ENCODE measurements around the gene DAB1. TPM values are rescaled to one million over a fixed set of nuclear protein-coding genes. Genes with fewer than 3 reads are reported as not detected.

Gene DAB1
- total RNA-seq, 1 experiment from 2014 or later: not detected

- BruUV-seq (replicated peaks): no TSS peak
- H2AFZ ChIP-seq (ENCODE audit: low read depth, low read length, poor library complexity, severe bottlenecking): no peak overlapping the region
- H3K4me1 ChIP-seq (ENCODE audit: control insufficient read depth in 1 of 2, insufficient read depth in 2 of 2, low read length in 2 of 2): no peaks in the 10 kb centered on the region
- H3K4me3 ChIP-seq (replicated peaks in 1 of 2; ENCODE audit: low read depth in 1 of 2, low read length in 2 of 2): no peak overlapping the region
- no peak overlapping the region for H3K27ac ChIP-seq (ENCODE audit: low read depth, low read length)
- ATAC-seq (no peak), DNase-seq (ENCODE audit: low read depth, low spot score) (no peak)
- H4K20me1 ChIP-seq (ENCODE audit: insufficient read depth): no peaks in the 10 kb centered on the region
- H3K36me3 ChIP-seq (ENCODE audit: control insufficient read depth in 1 of 2, insufficient read depth in 2 of 2, low read length in 2 of 2): no peaks in the 10 kb centered on the region
- TF ChIP-seq SP1 (IDR thresholded peaks at IDR 0.05; ENCODE audit: low read depth) (no peak), CEBPB (IDR thresholded peaks at IDR 0.05; ENCODE audit: low read depth) (no peak), ZNF274 (IDR thresholded peaks at IDR 0.05; ENCODE audit: low read depth, low read length) (no peak), POLR2AphosphoS5 (IDR thresholded peaks at IDR 0.05; ENCODE audit: low read depth, low read length) (no peak), ELF1 (IDR thresholded peaks at IDR 0.05; ENCODE audit: borderline replicate concordance, low read depth) (no peak), REST (IDR thresholded peaks at IDR 0.05; ENCODE audit: low read depth) (no peak), RAD21 (IDR thresholded peaks at IDR 0.05; ENCODE audit: low read depth) (no peak), EZH2phosphoT487 (IDR thresholded peaks at IDR 0.05; ENCODE audit: borderline replicate concordance) (no peak), ATF3 (IDR thresholded peaks at IDR 0.05) (no peak), JUND (IDR thresholded peaks at IDR 0.05) (no peak), YY1 (IDR thresholded peaks at IDR 0.05; ENCODE audit: extremely low read depth, insufficient replicate concordance, low read depth, low read length) (no peak), EGR1 (IDR thresholded peaks at IDR 0.05; ENCODE audit: low read depth) (no peak), MAX (IDR thresholded peaks at IDR 0.05) (no peak), TCF7L2 (IDR thresholded peaks at IDR 0.05; ENCODE audit: borderline replicate concordance, extremely low read depth, insufficient read depth, insufficient read length) (no peak)
- TF ChIP-seq, protein P1, sequence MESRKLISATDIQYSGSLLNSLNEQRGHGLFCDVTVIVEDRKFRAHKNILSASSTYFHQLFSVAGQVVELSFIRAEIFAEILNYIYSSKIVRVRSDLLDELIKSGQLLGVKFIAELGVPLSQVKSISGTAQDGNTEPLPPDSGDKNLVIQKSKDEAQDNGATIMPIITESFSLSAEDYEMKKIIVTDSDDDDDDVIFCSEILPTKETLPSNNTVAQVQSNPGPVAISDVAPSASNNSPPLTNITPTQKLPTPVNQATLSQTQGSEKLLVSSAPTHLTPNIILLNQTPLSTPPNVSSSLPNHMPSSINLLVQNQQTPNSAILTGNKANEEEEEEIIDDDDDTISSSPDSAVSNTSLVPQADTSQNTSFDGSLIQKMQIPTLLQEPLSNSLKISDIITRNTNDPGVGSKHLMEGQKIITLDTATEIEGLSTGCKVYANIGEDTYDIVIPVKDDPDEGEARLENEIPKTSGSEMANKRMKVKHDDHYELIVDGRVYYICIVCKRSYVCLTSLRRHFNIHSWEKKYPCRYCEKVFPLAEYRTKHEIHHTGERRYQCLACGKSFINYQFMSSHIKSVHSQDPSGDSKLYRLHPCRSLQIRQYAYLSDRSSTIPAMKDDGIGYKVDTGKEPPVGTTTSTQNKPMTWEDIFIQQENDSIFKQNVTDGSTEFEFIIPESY (IDR thresholded peaks at IDR 0.05; ENCODE audit: extremely low read depth, insufficient replicate concordance, low read length): no peak
- TF ChIP-seq, protein P2, sequence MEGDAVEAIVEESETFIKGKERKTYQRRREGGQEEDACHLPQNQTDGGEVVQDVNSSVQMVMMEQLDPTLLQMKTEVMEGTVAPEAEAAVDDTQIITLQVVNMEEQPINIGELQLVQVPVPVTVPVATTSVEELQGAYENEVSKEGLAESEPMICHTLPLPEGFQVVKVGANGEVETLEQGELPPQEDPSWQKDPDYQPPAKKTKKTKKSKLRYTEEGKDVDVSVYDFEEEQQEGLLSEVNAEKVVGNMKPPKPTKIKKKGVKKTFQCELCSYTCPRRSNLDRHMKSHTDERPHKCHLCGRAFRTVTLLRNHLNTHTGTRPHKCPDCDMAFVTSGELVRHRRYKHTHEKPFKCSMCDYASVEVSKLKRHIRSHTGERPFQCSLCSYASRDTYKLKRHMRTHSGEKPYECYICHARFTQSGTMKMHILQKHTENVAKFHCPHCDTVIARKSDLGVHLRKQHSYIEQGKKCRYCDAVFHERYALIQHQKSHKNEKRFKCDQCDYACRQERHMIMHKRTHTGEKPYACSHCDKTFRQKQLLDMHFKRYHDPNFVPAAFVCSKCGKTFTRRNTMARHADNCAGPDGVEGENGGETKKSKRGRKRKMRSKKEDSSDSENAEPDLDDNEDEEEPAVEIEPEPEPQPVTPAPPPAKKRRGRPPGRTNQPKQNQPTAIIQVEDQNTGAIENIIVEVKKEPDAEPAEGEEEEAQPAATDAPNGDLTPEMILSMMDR (IDR thresholded peaks at IDR 0.05 in 2 of 3, conservative IDR thresholded peaks at IDR 0.05 in 1 of 3; ENCODE audit: borderline replicate concordance in 1 of 3, insufficient read depth in 1 of 3, low read depth in 2 of 3, low read length in 2 of 3): no peak
- ChIA-PET RAD21 (ENCODE audit: low non-redundant PET in 1 of 2, low total read pairs in 2 of 2, uncharacterized antibody in 2 of 2, unreplicated experiment in 2 of 2) (no interaction called here), POLR2A (no interaction called here), CTCF (no interaction called here)
- 0 out of 2 replicates have a peak, but pooled peaks cover 8% of the 10 kb centered on the region for H3K27me3 ChIP-seq (ENCODE audit: insufficient read depth, low read length)
- no peak overlapping the region for H3K4me2 ChIP-seq (ENCODE audit: low read length)
- no peaks in the 10 kb centered on the region for H3K79me2 ChIP-seq (ENCODE audit: insufficient read depth, low read length)
- no peaks in the 10 kb centered on the region for H3K9me2 ChIP-seq (ENCODE audit: insufficient read depth)
- H3K9me3 ChIP-seq (ENCODE audit: control insufficient read depth in 1 of 2, insufficient read depth in 1 of 2, low read depth in 1 of 2, low read length in 2 of 2): no peaks in the 10 kb centered on the region
- intact Hi-C loops (cut with micrococcal nuclease): no loop called here
- no peak overlapping the region for H3K9ac ChIP-seq (ENCODE audit: low read length)
Measured at GRCh38 chr1:57324388-57324787, 99.5 kb downstream of the DAB1 start.

Data from HCT116 (cell line).